ENCODE measurements around the gene MYO3A. TPM values are rescaled to one million over a fixed set of nuclear protein-coding genes. Genes with fewer than 3 reads are reported as not detected.
"Not testable (repeated sequence)": the region's sequence is repeated elsewhere in the genome, so short reads cannot be mapped to it uniquely, and the experiment has no call there.

Gene MYO3A
- total RNA-seq, 2 donors from 2014 or later, result 5.2 TPM; not detected in 1

DNA sequence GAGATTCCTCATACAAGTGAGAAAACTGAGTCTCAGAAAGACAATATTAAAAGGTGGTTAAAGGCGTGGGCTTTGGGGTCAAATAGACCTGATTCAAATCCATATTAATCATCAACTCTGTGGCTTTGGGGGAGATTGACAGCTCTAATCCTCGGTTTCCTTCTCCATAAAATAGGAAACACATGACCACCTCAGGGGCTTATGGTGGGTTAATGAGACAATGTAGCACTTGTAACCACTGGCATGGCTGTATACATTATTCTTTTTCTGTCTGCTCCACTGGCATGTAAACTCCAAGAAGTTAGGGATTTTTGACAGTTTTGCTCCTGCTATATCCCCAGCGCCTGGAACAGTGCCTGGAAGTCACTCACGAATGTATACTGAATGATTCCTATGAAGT, 161.8 kb downstream of the MYO3A start:
- no peaks in the 10 kb centered on the region for H3K27me3 ChIP-seq (replicated peaks; ENCODE audit: insufficient read depth)
- H3K36me3 ChIP-seq, result no peaks in the 10 kb centered on the region
- no peak overlapping the region for H3K27ac ChIP-seq
- TF ChIP-seq, protein P1, sequence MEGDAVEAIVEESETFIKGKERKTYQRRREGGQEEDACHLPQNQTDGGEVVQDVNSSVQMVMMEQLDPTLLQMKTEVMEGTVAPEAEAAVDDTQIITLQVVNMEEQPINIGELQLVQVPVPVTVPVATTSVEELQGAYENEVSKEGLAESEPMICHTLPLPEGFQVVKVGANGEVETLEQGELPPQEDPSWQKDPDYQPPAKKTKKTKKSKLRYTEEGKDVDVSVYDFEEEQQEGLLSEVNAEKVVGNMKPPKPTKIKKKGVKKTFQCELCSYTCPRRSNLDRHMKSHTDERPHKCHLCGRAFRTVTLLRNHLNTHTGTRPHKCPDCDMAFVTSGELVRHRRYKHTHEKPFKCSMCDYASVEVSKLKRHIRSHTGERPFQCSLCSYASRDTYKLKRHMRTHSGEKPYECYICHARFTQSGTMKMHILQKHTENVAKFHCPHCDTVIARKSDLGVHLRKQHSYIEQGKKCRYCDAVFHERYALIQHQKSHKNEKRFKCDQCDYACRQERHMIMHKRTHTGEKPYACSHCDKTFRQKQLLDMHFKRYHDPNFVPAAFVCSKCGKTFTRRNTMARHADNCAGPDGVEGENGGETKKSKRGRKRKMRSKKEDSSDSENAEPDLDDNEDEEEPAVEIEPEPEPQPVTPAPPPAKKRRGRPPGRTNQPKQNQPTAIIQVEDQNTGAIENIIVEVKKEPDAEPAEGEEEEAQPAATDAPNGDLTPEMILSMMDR (IDR thresholded peaks at IDR 0.05), result no peak
- TF ChIP-seq POLR2AphosphoS5 (IDR thresholded peaks at IDR 0.05) (no peak), POLR2A (IDR thresholded peaks at IDR 0.05) (no peak)
- intact Hi-C loops (cut with DNase I), result no loop called here
- no peaks in the 10 kb centered on the region for H3K4me1 ChIP-seq (replicated peaks)
- WGBS, result 70% methylated on average over 4 of the region's 4 CpGs
- no peaks in the 10 kb centered on the region for H3K9me3 ChIP-seq
- DNase-seq (ENCODE audit: low spot score), result no peak
- H3K4me3 ChIP-seq, result no peak overlapping the region

DNA sequence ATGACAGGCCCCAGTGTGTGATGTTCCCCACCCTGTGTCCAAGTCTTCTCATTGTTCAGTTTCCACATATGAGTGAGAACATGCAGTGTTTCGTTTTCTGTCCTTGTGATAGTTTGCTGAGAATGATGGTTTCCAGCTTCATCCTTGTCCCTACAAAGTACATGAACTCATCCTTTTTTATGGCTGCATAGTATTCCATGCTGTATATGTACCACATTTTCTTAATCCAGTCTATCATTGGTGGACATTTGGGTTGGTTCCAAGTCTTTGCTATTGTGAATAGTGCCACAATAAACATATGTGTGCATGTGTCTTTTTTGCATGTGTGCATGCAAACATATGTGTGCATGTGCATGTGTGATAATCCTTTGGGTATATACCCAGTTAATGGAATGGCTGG, 163.5 kb downstream of the MYO3A start:
- intact Hi-C loops (cut with DNase I), result not testable (repeated sequence)

DNA sequence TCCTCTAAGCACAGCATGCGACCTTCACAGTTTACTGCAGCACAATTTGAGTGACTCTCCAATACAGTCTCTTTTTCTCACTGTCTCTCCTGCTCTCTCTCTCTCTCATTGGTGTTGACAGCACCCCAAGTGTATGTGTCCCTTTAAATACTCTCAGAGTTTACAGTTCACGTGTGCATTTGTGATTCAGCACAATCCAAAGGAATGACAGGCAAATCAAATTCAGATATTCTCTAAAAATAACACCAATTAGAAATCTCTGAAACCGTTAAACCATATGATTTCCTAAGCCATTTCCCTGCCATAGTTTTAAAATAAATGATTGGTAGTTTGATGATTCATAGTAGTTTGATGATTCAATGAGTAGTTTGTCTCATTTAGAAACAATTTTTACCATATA, 178.5 kb downstream of the MYO3A start:
- Histone ChIP-seq H3K27ac (no peak overlapping the region), H3K4me1 (replicated peaks) (no peaks in the 10 kb centered on the region), H3K27me3 (replicated peaks; ENCODE audit: insufficient read depth) (no peaks in the 10 kb centered on the region), H3K36me3 (no peaks in the 10 kb centered on the region), H3K4me3 (no peak overlapping the region), H3K9me3 (no peaks in the 10 kb centered on the region)
- TF ChIP-seq POLR2A (IDR thresholded peaks at IDR 0.05), result no peak
- no peak for TF ChIP-seq POLR2AphosphoS5 (IDR thresholded peaks at IDR 0.05)
- TF ChIP-seq, protein P1 (IDR thresholded peaks at IDR 0.05), result no peak
- DNase-seq (ENCODE audit: low spot score), result no peak
- 74% methylated on average over 3 of the region's 3 CpGs for WGBS
- intact Hi-C loops (cut with DNase I), result no loop called here

More for the DNA sequence above, 163.5 kb downstream of the MYO3A start:
- H3K4me3 ChIP-seq; DNase-seq (ENCODE audit: low spot score); H3K4me1 ChIP-seq (replicated peaks); H3K36me3 ChIP-seq; H3K27ac ChIP-seq; H3K9me3 ChIP-seq; H3K27me3 ChIP-seq (replicated peaks; ENCODE audit: insufficient read depth): not testable (repeated sequence)
- 96% methylated on average over 1 of the region's 1 CpG for WGBS

DNA sequence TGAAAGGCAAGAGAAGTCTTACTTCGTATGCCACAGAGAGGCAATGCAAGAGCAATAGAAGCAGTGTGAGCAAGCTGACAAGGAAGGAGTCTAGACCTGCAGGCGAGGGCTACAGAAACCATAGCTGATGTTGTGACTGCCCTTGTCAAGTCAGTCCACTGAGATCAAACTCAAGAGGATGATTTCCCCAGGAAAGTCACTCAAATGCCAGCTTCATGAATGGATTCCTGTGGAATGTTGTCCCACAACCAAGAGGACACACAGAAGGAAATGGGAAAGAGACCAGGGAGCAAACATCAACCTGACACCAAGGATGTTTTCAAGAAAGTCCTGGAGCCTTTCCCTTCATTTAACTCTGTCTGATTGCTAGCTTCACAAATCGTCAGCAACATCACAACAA, 204.6 kb downstream of the MYO3A start:
- H3K9me3 ChIP-seq, result no peaks in the 10 kb centered on the region
- no peaks in the 10 kb centered on the region for H3K36me3 ChIP-seq
- intact Hi-C loops (cut with DNase I), result no loop called here
- H3K27ac ChIP-seq, result no peak overlapping the region
- 92% methylated on average over 3 of the region's 3 CpGs for WGBS
- H3K4me3 ChIP-seq, result no peak overlapping the region
- DNase-seq (ENCODE audit: low spot score), result no peak
- TF ChIP-seq, protein P1 (IDR thresholded peaks at IDR 0.05), result no peak
- TF ChIP-seq POLR2AphosphoS5 (IDR thresholded peaks at IDR 0.05) (no peak), POLR2A (IDR thresholded peaks at IDR 0.05) (no peak)
- no peaks in the 10 kb centered on the region for H3K4me1 ChIP-seq (replicated peaks)
- no peaks in the 10 kb centered on the region for H3K27me3 ChIP-seq (replicated peaks; ENCODE audit: insufficient read depth)

DNA sequence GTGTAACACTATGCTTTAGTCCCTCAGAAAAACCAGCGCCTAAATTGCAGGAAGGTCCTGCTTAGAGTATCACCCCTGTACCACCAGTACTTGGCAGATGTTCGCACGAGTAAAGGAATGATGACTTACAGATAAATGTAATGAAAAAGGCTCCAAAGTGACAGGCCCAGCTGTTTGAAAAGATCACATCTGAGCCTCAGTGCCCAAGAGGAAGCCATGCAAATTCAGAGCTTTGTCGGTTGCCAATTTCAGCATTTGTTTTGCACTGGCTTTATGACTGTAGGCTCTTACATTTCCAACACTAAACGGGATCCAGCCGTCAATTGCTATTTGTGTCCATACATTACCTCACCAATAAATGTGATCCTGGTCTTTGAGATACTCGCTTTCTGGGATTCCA, 222.0 kb downstream of the MYO3A start:
- intact Hi-C loops (cut with DNase I), result no loop called here
- Histone ChIP-seq H3K9me3 (no peaks in the 10 kb centered on the region), H3K36me3 (no peaks in the 10 kb centered on the region), H3K4me3 (no peak overlapping the region), H3K4me1 (replicated peaks) (no peaks in the 10 kb centered on the region), H3K27me3 (replicated peaks; ENCODE audit: insufficient read depth) (no peaks in the 10 kb centered on the region), H3K27ac (no peak overlapping the region)
- 64% methylated on average over 7 of the region's 7 CpGs for WGBS
- TF ChIP-seq, protein P1 (IDR thresholded peaks at IDR 0.05), result no peak
- TF ChIP-seq POLR2A (IDR thresholded peaks at IDR 0.05) (no peak), POLR2AphosphoS5 (IDR thresholded peaks at IDR 0.05) (no peak)
- no peak for DNase-seq (ENCODE audit: low spot score)

Data from prostate gland (tissue), 2 donors.